HT-29 (cell line): Measurements from ENCODE around the gene PROM1. TPM values are rescaled to one million over a fixed set of nuclear protein-coding genes. Genes with fewer than 3 reads are reported as not detected.
A peak's percentile ranks its signal among the peaks of the same experiment; 100 is the strongest.

ENCODE experiments used
- DNase-seq: peaks from one replicate; pipeline ENCODE4 v3.0.0-alpha.2; 2015; ENCODE audit warnings: low spot score
- total RNA-seq: library from RNA; depleted of rRNA; stranded (reverse); fragments of >200 nt; shearing (Covaris generic); gene quantifications from 2 replicates; pipeline ENCODE4 v1.2.3, GENCODE V29; 2014

Gene PROM1
- total RNA-seq, 1 experiment from 2014 or later, result 54.3 TPM

GRCh38 chr4:16026160-16026761 lies 57.6 kb downstream of the PROM1 start:
- peak; percentile 79 for DNase-seq

- no peak for DNase-seq
Observed at GRCh38 chr4:16025268-16025667, 58.6 kb downstream of the PROM1 start.

- no peak for DNase-seq
Observed at GRCh38 chr4:16023776-16024408, 59.9 kb downstream of the PROM1 start.

- DNase-seq, result no peak
Observed at GRCh38 chr4:16021804-16022560, 61.8 kb downstream of the PROM1 start.

- no peak for DNase-seq
Observed at GRCh38 chr4:16019649-16020048, 64.2 kb downstream of the PROM1 start.

- DNase-seq, result no peak
Observed at GRCh38 chr4:16018841-16019240, 65.0 kb downstream of the PROM1 start.

- DNase-seq, result no peak
Observed at GRCh38 chr4:16018061-16018676, 65.7 kb downstream of the PROM1 start.

GRCh38 chr4:16016536-16016935 lies 67.3 kb downstream of the PROM1 start:
- DNase-seq, result no peak

GRCh38 chr4:16011173-16011572 lies 72.7 kb downstream of the PROM1 start:
- DNase-seq, result no peak

GRCh38 chr4:16009153-16009552 lies 74.7 kb downstream of the PROM1 start:
- DNase-seq, result no peak

GRCh38 chr4:16007471-16008095 lies 76.2 kb downstream of the PROM1 start:
- DNase-seq, result no peak

- no peak for DNase-seq
Observed at GRCh38 chr4:16006771-16007446, 76.9 kb downstream of the PROM1 start.

- DNase-seq, result no peak
Observed at GRCh38 chr4:16005676-16006075, 78.1 kb downstream of the PROM1 start.

GRCh38 chr4:16001484-16001858 lies 82.4 kb downstream of the PROM1 start:
- DNase-seq, result peak; percentile 75

- DNase-seq, result no peak
Observed at GRCh38 chr4:16000708-16001483, 82.9 kb downstream of the PROM1 start.

- no peak for DNase-seq
Observed at GRCh38 chr4:15996773-15997172, 87.0 kb downstream of the PROM1 start.

- no peak for DNase-seq
Observed at GRCh38 chr4:15995826-15996225, 88.0 kb downstream of the PROM1 start.

- DNase-seq, result no peak
Observed at GRCh38 chr4:15992167-15992485, 91.7 kb downstream of the PROM1 start.

GRCh38 chr4:15990570-15991285 lies 93.1 kb downstream of the PROM1 start:
- DNase-seq, result no peak

GRCh38 chr4:15989424-15989823 lies 94.4 kb downstream of the PROM1 start:
- DNase-seq, result no peak
